Measurements from ENCODE around the gene CNTN1. TPM values are rescaled to one million over a fixed set of nuclear protein-coding genes. Genes with fewer than 3 reads are reported as not detected.

CNTN1 gene
- polyA plus RNA-seq, 1 donor from 2014 or later, result 101 TPM

- H2AFZ ChIP-seq (ENCODE audit: low read depth, low read length), result no peak overlapping the region
- no peak overlapping the region for H3K27ac ChIP-seq (ENCODE audit: low read length)
- H3K9me3 ChIP-seq (ENCODE audit: low read length), result no peaks in the 10 kb centered on the region
- H3K4me2 ChIP-seq (ENCODE audit: low read length), result no peak overlapping the region
- no peaks in the 10 kb centered on the region for H3F3A ChIP-seq (ENCODE audit: insufficient read depth, low read length, poor library complexity, severe bottlenecking)
- H3K27me3 ChIP-seq (ENCODE audit: insufficient read depth, low read depth, low read length), result no peaks in the 10 kb centered on the region
- no peaks in the 10 kb centered on the region for H4K20me1 ChIP-seq (ENCODE audit: insufficient read depth)
- no peak for TF ChIP-seq RAD21 (conservative IDR thresholded peaks at IDR 0.05)
- no peak for TF ChIP-seq MXI1 (conservative IDR thresholded peaks at IDR 0.05; ENCODE audit: poor library complexity, severe bottlenecking)
- no peak for TF ChIP-seq SMC3 (conservative IDR thresholded peaks at IDR 0.05; ENCODE audit: poor library complexity)
- no peak overlapping the region for H3K4me3 ChIP-seq (ENCODE audit: low read length)
- H3K9me2 ChIP-seq (ENCODE audit: insufficient read depth, low read length), result no peaks in the 10 kb centered on the region
- H3K9ac ChIP-seq (ENCODE audit: low read length), result no peak overlapping the region
- H3K79me2 ChIP-seq (replicated peaks; ENCODE audit: insufficient read depth, low read length), result no peaks in the 10 kb centered on the region
- no peaks in the 10 kb centered on the region for H3K36me3 ChIP-seq (ENCODE audit: insufficient read depth, low read length)
Observed at GRCh38 chr12:41053046-41053445, 360.8 kb downstream of the CNTN1 start.

GRCh38 chr12:41055875-41056577 is 363.8 kb downstream of the CNTN1 start:
- H3K4me2 ChIP-seq (ENCODE audit: low read length), result no peak overlapping the region
- H3K4me3 ChIP-seq (ENCODE audit: low read length), result no peak overlapping the region
- H3K27me3 ChIP-seq (ENCODE audit: insufficient read depth, low read depth, low read length), result no peaks in the 10 kb centered on the region
- no peaks in the 10 kb centered on the region for H3K9me3 ChIP-seq (ENCODE audit: low read length)
- TF ChIP-seq POLR2AphosphoS5 (IDR thresholded peaks at IDR 0.05), result no peak
- TF ChIP-seq EP300 (conservative IDR thresholded peaks at IDR 0.05; ENCODE audit: poor library complexity, severe bottlenecking), result no peak
- TF ChIP-seq RAD21 (conservative IDR thresholded peaks at IDR 0.05), result no peak
- no peak overlapping the region for H3K27ac ChIP-seq (ENCODE audit: low read length)
- H3K36me3 ChIP-seq (ENCODE audit: insufficient read depth, low read length), result no peaks in the 10 kb centered on the region
- no peaks in the 10 kb centered on the region for H4K20me1 ChIP-seq (ENCODE audit: insufficient read depth)
- H2AFZ ChIP-seq (ENCODE audit: low read depth, low read length), result no peak overlapping the region
- no peaks in the 10 kb centered on the region for H3K79me2 ChIP-seq (replicated peaks; ENCODE audit: insufficient read depth, low read length)
- no peaks in the 10 kb centered on the region for H3K9me2 ChIP-seq (ENCODE audit: insufficient read depth, low read length)
- no peak overlapping the region for H3K9ac ChIP-seq (ENCODE audit: low read length)
- H3F3A ChIP-seq (ENCODE audit: insufficient read depth, low read length, poor library complexity, severe bottlenecking), result no peaks in the 10 kb centered on the region

GRCh38 chr12:41058266-41058665 is 366.0 kb downstream of the CNTN1 start:
- no peaks in the 10 kb centered on the region for H3K36me3 ChIP-seq (ENCODE audit: insufficient read depth, low read length)
- no peaks in the 10 kb centered on the region for H3F3A ChIP-seq (ENCODE audit: insufficient read depth, low read length, poor library complexity, severe bottlenecking)
- no peaks in the 10 kb centered on the region for H4K20me1 ChIP-seq (ENCODE audit: insufficient read depth)
- H3K9ac ChIP-seq (ENCODE audit: low read length), result no peak overlapping the region
- no peak overlapping the region for H3K4me3 ChIP-seq (ENCODE audit: low read length)
- TF ChIP-seq POLR2AphosphoS5 (IDR thresholded peaks at IDR 0.05) (no peak), REST (IDR thresholded peaks at IDR 0.05; ENCODE audit: borderline replicate concordance) (no peak), EZH2 (IDR thresholded peaks at IDR 0.05; ENCODE audit: borderline replicate concordance, insufficient read depth, low read length, poor library complexity, severe bottlenecking) (no peak), RAD21 (conservative IDR thresholded peaks at IDR 0.05) (no peak), MXI1 (conservative IDR thresholded peaks at IDR 0.05; ENCODE audit: poor library complexity, severe bottlenecking) (no peak), TAF1 (IDR thresholded peaks at IDR 0.05; ENCODE audit: low read depth) (no peak)
- no peaks in the 10 kb centered on the region for H3K9me3 ChIP-seq (ENCODE audit: low read length)
- no peaks in the 10 kb centered on the region for H3K9me2 ChIP-seq (ENCODE audit: insufficient read depth, low read length)
- H2AFZ ChIP-seq (ENCODE audit: low read depth, low read length), result no peak overlapping the region
- H3K27me3 ChIP-seq (ENCODE audit: insufficient read depth, low read depth, low read length), result no peaks in the 10 kb centered on the region
- no peak overlapping the region for H3K27ac ChIP-seq (ENCODE audit: low read length)
- no peak overlapping the region for H3K4me2 ChIP-seq (ENCODE audit: low read length)
- no peaks in the 10 kb centered on the region for H3K79me2 ChIP-seq (replicated peaks; ENCODE audit: insufficient read depth, low read length)

Data from neural cell (in vitro differentiated cells).